GM15510 (cell line): Measurements from ENCODE around the gene EXOC2.

ENCODE experiments used
- POLR2A ChIP-seq: IDR thresholded peaks from 3 replicates; pipeline ENCODE4 v1.6.1; 2011; ENCODE audit warnings: borderline replicate concordance; ENCODE audit not compliant: insufficient read length; ENCODE audit errors: extremely low read depth

EXOC2 gene

DNA sequence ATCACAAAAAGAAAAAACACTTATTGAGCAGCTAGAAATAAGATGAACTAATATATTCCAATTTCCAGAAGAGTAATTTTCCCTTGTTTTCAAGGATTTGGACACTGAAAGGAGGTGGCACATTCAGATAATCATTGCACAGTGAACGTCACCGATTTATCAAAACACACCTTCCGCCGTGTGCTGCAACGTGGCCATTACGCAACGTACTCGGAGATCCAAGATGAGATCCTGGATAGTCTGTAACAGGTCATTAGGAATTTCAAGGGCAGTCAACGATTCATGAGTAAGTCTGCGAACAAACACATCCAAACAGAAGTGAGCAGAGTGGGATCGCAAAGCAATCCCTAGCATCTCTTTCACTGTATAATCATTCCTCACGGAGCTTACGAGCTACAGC lies 129.1 kb downstream of the EXOC2 start:
- TF ChIP-seq POLR2A = no peak

DNA sequence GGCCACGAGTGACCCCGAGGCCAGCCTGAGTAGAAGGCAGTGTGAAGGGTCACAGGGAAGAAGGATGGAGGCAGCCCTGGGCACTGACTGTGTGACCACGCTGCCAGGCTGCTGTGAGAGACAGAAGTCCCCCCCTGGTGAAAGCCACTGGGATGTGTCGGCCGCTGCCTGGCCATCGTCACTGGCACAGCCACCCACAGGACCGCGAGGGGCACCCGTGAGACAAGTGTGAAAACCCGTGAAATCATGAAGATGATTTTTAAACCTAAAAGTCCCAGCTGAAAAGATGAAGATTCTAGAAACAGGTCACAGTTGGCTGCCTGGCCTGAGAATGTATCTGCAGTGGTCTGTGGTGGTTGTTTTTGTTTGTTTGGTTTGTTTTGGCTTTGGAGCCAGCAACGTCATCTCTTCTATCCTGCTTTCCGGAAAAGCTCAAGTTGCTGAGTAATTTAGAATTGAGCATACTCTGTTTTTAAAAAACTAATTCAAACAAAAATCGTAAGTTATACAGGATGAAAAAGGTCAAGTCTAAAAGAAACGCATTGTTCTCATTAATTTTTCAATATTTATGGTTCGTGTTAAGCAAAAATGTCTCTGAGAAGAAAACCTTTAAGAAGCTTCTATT lies 130.8 kb downstream of the EXOC2 start:
- no peak for TF ChIP-seq POLR2A

DNA sequence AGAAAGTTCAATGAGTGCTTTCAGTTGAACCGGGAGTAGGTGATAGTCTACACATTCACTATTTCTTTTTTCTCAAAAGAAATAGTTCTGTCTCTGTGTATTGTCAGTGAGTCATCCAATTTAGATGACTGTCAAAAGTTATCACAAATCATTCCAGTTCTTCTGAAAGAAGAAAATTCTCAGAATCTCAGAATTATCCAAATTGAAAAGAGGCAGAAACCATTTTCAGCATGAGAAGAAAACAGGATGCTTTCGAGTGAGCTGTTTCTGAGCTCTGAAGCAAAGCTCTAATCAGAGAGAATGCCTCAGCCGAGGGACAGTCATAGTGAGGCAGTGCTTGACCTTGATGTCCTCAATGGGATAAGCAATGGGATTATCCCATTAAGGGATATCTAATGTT lies 134.0 kb downstream of the EXOC2 start:
- TF ChIP-seq POLR2A = no peak

DNA sequence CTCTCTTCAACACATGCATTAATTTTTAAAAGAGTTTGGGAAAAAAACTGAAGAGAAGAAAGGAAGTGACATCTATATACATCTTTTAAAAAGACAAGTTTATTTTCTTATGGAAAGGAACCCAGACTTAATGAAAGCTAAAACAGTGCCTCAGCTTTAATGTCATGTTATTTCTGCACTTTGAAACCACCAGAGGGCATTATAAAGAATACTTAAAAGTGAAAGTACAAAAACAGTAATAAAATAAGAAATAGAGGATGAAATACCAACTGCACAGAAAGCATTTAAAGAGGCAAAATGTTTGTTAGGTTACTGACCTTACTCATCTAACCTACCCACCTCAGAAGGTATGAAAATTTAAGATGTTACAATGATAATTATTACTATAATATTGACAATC lies 134.8 kb downstream of the EXOC2 start:
- no peak for TF ChIP-seq POLR2A

DNA sequence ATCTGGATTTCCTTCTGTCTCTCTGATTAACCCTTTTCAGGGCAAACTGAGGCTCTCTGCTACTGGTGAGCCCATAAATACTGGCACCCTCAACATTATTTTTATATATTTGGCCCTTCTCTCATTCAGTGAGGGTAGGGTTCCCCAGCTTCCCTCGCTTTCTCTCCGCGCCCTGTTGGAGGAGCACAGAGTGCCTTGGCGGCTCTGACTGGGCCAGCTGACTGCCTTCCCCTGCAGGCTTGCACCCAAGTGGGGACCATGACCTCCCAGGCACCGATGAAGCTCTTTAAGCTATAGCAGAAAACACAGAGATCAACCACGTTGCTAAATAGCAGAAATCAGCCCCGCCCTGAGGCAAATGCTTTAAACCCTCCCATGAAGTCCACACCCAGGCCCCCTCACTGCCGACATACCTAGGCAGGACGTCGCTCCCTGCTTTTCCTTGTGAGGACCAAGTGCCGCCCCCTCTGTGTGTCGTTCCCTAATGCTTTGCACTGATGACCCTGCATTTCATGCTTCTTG lies 141.0 kb downstream of the EXOC2 start:
- no peak for TF ChIP-seq POLR2A

DNA sequence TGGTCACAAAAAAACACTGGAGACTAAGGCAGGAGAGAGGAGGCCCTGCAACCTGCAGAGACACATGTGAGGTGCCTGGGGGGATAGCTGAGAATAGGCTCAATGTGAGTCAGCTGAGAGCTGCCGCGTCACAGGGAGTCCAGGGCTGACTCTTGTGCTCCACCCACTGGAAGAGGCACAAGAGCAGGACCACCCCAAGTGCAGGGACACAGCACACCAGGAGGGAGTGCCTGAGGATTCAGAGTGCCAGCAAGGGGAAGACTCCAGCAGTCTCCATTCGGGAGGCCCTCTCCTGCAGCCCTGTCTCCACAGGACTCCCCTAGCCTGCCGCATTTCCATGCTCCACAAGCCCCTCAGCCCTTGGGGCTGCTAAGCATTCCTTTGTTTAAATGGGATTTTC lies 141.5 kb downstream of the EXOC2 start:
- no peak for TF ChIP-seq POLR2A

DNA sequence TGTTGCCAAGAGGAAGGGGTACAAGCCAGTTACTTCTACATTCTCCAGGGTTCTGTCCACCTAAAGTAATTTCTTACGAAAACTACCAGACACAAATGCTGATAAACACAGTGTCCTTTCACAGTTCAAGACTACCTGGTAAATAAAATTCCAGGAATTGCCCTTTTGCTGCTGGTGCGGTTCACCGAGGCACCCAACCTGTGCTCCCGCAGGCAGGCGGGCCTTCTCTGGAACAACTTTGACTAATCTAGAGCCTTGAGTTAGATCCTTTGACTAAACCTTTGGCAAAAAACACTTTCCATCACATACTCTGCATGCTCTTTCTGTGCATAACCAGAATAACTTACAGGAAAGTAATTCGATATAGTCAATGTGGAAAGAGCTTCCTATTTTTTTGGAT lies 143.0 kb downstream of the EXOC2 start:
- TF ChIP-seq POLR2A = no peak

DNA sequence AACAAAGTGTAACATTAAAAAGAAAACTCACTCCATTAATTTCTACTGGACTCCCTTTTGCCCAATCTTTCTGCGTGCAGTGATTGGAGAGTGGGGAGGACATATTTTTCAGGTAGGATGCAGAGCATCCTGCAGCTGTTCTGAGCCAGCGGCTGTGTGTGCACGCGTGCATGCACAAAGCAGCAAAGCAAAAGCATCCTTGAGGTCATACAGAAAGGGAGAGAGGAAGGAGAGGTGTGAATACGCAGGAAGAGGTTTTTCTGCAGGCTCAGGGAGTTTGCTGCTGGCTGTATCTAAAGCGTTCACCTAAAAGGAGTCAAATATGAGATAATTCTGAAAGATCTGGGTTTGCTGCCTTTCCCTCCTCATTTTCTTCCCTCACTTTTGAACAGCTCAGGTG lies 144.4 kb downstream of the EXOC2 start:
- no peak for TF ChIP-seq POLR2A

DNA sequence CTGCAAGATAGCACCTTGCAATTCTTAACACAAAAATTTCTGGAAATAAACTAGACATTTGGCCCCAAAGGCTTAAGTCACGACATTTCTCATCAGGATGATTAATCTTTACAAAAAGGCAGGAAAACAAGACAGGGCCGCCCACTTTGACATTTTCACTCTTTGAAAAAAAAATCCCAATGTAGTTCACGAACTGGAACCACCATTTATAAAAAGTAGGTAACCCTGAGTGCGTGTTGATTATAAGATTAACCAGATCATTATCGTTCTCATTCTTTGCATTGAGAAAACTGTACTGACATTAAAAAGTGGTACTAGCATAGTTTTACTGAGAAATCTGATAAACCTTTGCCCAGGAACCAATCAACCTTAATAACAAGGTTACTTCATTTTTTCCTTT lies 144.8 kb downstream of the EXOC2 start:
- no peak for TF ChIP-seq POLR2A

DNA sequence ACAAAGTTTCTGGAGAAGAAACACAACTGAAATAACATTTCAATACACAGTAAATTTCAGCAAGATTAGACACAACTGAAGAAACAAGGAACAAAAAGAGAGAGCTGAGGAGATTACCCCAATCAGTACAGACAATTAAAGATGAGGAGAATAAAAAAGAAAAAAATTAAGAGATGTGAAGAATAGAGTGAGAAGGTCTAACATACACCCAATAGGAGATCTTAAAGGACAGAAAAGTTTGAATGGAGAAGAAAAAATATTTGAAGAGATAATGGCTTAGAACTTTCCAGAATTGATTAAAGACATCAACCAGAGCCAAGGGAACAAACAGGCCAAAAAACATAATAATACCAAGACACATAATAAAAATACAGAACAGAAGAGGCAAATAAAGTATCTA lies 152.4 kb downstream of the EXOC2 start:
- no peak for TF ChIP-seq POLR2A

DNA sequence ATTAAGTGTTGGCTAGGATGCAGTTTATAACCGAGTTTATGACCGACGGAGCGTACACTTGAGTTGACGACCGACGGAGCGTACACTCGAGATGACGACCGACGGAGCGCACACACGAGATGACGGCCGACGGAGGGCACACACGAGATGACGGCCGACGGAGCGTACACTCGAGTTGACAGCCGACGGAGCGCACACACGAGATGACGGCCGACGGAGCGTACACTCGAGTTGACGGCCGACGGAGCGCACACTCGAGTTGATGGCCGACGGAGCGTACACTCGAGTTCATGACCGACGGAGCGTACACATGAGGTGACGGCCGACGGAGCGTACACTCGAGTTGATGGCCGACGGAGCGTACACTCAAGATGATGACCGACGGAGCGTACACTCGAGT lies 155.8 kb downstream of the EXOC2 start:
- TF ChIP-seq POLR2A = no peak

DNA sequence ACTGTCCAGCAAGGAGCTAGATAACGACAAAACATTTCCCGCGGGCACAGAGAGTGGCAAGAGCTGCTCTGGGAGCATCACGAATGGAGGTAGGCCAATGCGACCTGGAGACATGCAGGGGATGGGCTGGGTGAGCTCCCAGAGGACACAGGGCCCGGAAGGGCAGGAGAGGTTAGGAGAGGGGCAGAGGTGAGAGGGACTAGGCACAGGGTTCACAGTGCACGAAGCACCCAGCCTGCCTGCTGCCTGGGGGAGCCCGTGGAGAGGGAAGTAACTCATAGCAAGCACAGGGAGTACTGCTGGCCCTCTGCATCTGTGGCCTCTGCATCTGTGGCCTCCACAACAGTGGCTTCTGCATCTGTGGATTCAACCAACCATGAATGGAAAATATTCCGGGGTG lies 162.5 kb downstream of the EXOC2 start:
- TF ChIP-seq POLR2A = no peak

DNA sequence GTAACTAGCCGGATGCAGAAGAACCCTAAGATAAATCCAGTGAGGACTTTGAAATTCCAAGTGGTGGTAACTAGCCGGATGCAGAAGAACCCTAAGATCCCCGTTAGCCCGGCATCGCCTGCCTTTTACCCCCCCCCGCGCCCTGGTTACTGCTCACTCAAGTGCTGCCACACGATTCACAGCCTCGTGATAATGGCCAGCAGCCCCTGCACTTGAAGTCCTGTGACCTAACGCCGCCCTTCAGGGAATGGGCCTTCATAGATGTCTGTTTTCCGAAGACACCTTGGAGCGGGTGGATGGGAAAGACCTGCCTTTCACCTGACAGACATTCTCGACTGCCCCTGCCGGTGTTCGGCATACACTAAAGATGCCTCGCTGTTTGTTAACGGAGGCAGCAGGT lies 163.9 kb downstream of the EXOC2 start:
- TF ChIP-seq POLR2A = no peak

DNA sequence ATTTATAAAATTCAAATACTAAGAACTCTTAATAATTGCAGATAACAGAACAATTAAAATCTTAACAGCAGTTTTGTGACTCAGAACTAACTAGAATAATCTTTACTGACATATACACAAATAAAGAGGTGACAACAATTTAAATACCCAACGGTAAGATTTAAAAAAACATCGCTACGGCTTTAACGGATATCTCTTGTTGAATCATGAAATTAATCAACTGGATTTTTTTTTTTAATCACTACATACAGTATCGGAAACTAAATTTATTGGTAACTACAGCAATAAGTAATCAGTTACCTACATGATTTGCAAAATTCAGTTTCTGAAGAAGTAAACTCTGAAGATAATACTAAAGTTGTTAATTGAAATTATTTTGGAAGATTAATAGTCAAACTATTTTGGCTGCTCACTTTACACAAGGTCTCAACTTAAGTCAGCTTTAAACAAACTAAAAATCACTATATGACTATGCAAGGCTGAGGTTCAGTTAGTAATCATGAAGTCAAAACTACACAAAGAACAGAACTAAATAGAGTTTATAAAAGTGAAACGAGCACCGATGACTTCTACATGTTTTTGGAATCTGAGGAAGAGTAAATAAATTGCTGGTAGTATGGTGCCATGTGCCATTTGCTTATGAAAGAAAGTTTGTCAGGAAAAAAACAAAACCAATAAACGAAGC lies 164.8 kb downstream of the EXOC2 start:
- no peak for TF ChIP-seq POLR2A

DNA sequence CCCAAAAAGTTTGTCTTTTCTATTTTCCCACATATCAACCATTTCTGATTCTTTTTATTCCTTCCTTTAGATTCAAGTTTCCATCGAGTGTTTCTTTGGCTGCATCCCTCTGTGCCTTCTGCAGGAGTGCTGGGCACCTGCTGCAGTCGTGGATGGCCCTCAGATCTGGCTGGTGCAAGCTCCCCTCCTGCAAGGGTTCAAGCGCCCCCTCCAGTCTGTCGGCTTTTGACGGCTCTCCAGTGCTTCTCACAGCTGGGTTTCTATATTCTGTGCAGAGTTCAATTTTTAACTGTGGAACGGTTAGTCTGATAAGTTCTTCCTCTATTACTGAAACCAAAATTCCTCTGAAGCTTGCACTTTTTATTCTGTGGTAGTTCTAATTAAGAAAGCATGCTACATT lies 168.1 kb downstream of the EXOC2 start:
- TF ChIP-seq POLR2A = no peak

DNA sequence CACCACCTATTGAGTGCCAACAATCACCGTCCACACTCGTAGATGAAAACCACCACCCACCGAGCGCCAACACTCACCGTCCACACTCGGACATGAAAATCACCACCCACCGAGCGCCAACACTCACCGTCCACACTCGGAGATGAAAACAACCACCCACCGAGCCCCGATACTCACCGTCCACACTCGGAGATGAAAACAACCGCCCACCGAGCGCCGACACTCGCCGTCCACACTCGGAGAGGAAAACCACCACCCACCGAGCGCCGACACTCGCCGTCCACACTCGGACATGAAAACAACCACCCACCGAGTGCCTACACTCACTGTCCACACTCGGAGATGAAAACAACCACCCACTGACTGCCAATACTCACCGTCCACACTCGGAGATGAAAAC lies 172.1 kb downstream of the EXOC2 start:
- TF ChIP-seq POLR2A = no peak
